WTC11 (cell line): Measurements from ENCODE around the gene RAB25. TPM values are rescaled to one million over a fixed set of nuclear protein-coding genes. Genes with fewer than 3 reads are reported as not detected.

ENCODE experiments used
- CBFB ChIP-seq: sonication (generic); formaldehyde crosslinking; IDR thresholded peaks from 2 replicates; pipeline ENCODE4 v1.8.1; 2022; ENCODE audit warnings: mild to moderate bottlenecking, low read depth, missing genetic modification reagents
- CREM ChIP-seq: sonication (generic); formaldehyde crosslinking; IDR thresholded peaks from 2 replicates; pipeline ENCODE4 v1.8.1; 2022; ENCODE audit warnings: mild to moderate bottlenecking, missing genetic modification reagents, moderate library complexity
- ESRRA ChIP-seq: sonication (generic); formaldehyde crosslinking; IDR thresholded peaks from 2 replicates; pipeline ENCODE4 v1.8.1; 2022; ENCODE audit warnings: mild to moderate bottlenecking, missing genetic modification reagents, borderline replicate concordance
- ETV6 ChIP-seq: sonication (generic); formaldehyde crosslinking; IDR thresholded peaks from 2 replicates; pipeline ENCODE4 v1.8.1; 2022; ENCODE audit warnings: mild to moderate bottlenecking, missing genetic modification reagents
- GABPB1 ChIP-seq: sonication (generic); formaldehyde crosslinking; IDR thresholded peaks from 2 replicates; pipeline ENCODE4 v1.8.1; 2023; ENCODE audit warnings: mild to moderate bottlenecking, missing genetic modification reagents
- HMGXB4 ChIP-seq: sonication (generic); formaldehyde crosslinking; IDR thresholded peaks from 2 replicates; pipeline ENCODE4 v1.8.1; 2023; ENCODE audit warnings: mild to moderate bottlenecking, moderate library complexity, missing genetic modification reagents
- MLX ChIP-seq: sonication (generic); formaldehyde crosslinking; IDR thresholded peaks from 2 replicates; pipeline ENCODE4 v1.8.1; 2023; ENCODE audit warnings: mild to moderate bottlenecking, missing genetic modification reagents, moderate library complexity
- NFE2L1 ChIP-seq: sonication (generic); formaldehyde crosslinking; IDR thresholded peaks from 2 replicates; pipeline ENCODE4 v1.8.1; 2023; ENCODE audit warnings: missing genetic modification reagents
- NR2C2 ChIP-seq: sonication (generic); formaldehyde crosslinking; IDR thresholded peaks from 2 replicates; pipeline ENCODE4 v1.8.0; 2022; ENCODE audit warnings: mild to moderate bottlenecking, missing genetic modification reagents
- NR3C1 ChIP-seq: sonication (generic); formaldehyde crosslinking; conservative IDR thresholded peaks from 2 replicates; pipeline ENCODE4 v1.8.1; 2023; ENCODE audit warnings: low read depth, mild to moderate bottlenecking, missing genetic modification reagents
- RELA ChIP-seq: sonication (generic); formaldehyde crosslinking; IDR thresholded peaks from 2 replicates; pipeline ENCODE4 v1.8.1; 2022; ENCODE audit warnings: missing genetic modification reagents, mild to moderate bottlenecking, borderline replicate concordance
- SMAD4 ChIP-seq: sonication (generic); formaldehyde crosslinking; IDR thresholded peaks from 2 replicates; pipeline ENCODE4 v1.8.0; 2022; ENCODE audit warnings: mild to moderate bottlenecking, missing genetic modification reagents
- TEAD4 ChIP-seq: sonication (generic); formaldehyde crosslinking; IDR thresholded peaks from 2 replicates; pipeline ENCODE4 v1.8.0; 2022; ENCODE audit warnings: mild to moderate bottlenecking, missing genetic modification reagents
- ZNF281 ChIP-seq: sonication (generic); formaldehyde crosslinking; IDR thresholded peaks from 2 replicates; pipeline ENCODE4 v1.8.0; 2023; ENCODE audit warnings: mild to moderate bottlenecking, missing genetic modification reagents
- total RNA-seq: library from RNA; stranded (reverse); gene quantifications from 3 replicates; pipeline ENCODE4 v1.2.3, GENCODE V29; 2021
- TF ChIP-seq, protein P1 (sequence below): sonication (generic); formaldehyde crosslinking; IDR thresholded peaks from 2 replicates; pipeline ENCODE4 v1.8.0; 2022; ENCODE audit warnings: missing genetic modification reagents
- TF ChIP-seq, protein P2 (sequence below): sonication (generic); formaldehyde crosslinking; IDR thresholded peaks from 2 replicates; pipeline ENCODE4 v1.8.0; 2022; ENCODE audit warnings: mild to moderate bottlenecking, missing genetic modification reagents
- TF ChIP-seq, protein P3 (sequence below): sonication (generic); formaldehyde crosslinking; IDR thresholded peaks from 2 replicates; pipeline ENCODE4 v1.8.1; 2023; ENCODE audit warnings: mild to moderate bottlenecking, missing genetic modification reagents
- TF ChIP-seq, protein P4 (sequence below): fragments of 250-450 bp; sonication (Bioruptor Pico); IDR thresholded peaks from 2 replicates; pipeline ENCODE4 v1.9.0; 2021; ENCODE audit warnings: mild to moderate bottlenecking
- TF ChIP-seq, protein P5 (sequence below): sonication (generic); formaldehyde crosslinking; IDR thresholded peaks from 2 replicates; pipeline ENCODE4 v1.8.0; 2023; ENCODE audit warnings: missing genetic modification reagents, mild to moderate bottlenecking, borderline replicate concordance

The RAB25 gene
- total RNA-seq, 1 experiment from 2014 or later, result 61.9 TPM

DNA sequence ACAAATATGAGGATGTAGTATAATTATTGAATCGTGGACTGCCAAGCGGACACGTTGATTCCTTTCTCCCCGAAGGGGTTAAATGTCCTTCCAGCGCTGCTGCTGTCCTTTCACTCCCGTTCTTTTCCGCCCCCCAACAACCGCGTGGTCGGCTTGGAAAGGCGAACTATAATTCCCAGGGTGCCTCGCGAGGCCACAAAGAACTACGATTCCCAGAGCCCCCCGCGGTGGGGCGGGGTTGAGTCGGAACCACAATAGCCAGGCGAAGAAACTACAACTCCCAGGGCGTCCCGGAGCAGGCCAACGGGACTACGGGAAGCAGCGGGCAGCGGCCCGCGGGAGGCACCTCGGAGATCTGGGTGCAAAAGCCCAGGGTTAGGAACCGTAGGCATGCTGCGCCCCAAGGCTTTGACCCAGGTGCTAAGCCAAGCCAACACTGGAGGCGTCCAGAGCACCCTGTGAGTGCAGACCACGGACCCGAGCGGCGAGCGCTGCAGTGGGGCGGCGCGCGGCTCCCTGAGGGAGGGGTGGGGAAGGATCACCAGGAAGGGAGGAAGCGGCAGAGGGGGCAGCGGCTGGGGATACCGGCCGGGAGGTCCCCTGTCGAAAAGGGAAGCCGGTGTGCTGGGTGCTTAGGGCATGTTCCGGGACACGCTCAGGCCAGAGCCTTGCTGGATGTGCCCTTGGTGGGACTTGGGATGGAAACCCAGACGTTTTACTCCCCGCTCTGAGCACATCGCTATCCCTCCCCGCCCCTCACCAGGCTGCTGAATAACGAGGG lies 6.3 kb upstream of the RAB25 start, which contains the start of gene LAMTOR2 (continued):
- TF ChIP-seq HMGXB4 (CRISPR knock-in tag), result 0 out of 2 replicates have a peak, but pooled peaks have one; percentile 42
- no peak for TF ChIP-seq TEAD4 (CRISPR knock-in tag)
- 0 out of 2 replicates have a peak, but pooled peaks have one; percentile 52 for TF ChIP-seq CREM (CRISPR knock-in tag)
- TF ChIP-seq, protein P1, sequence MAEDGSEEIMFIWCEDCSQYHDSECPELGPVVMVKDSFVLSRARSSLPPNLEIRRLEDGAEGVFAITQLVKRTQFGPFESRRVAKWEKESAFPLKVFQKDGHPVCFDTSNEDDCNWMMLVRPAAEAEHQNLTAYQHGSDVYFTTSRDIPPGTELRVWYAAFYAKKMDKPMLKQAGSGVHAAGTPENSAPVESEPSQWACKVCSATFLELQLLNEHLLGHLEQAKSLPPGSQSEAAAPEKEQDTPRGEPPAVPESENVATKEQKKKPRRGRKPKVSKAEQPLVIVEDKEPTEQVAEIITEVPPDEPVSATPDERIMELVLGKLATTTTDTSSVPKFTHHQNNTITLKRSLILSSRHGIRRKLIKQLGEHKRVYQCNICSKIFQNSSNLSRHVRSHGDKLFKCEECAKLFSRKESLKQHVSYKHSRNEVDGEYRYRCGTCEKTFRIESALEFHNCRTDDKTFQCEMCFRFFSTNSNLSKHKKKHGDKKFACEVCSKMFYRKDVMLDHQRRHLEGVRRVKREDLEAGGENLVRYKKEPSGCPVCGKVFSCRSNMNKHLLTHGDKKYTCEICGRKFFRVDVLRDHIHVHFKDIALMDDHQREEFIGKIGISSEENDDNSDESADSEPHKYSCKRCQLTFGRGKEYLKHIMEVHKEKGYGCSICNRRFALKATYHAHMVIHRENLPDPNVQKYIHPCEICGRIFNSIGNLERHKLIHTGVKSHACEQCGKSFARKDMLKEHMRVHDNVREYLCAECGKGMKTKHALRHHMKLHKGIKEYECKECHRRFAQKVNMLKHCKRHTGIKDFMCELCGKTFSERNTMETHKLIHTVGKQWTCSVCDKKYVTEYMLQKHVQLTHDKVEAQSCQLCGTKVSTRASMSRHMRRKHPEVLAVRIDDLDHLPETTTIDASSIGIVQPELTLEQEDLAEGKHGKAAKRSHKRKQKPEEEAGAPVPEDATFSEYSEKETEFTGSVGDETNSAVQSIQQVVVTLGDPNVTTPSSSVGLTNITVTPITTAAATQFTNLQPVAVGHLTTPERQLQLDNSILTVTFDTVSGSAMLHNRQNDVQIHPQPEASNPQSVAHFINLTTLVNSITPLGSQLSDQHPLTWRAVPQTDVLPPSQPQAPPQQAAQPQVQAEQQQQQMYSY, result no peak
- no peak for TF ChIP-seq MLX
- TF ChIP-seq, protein P2, sequence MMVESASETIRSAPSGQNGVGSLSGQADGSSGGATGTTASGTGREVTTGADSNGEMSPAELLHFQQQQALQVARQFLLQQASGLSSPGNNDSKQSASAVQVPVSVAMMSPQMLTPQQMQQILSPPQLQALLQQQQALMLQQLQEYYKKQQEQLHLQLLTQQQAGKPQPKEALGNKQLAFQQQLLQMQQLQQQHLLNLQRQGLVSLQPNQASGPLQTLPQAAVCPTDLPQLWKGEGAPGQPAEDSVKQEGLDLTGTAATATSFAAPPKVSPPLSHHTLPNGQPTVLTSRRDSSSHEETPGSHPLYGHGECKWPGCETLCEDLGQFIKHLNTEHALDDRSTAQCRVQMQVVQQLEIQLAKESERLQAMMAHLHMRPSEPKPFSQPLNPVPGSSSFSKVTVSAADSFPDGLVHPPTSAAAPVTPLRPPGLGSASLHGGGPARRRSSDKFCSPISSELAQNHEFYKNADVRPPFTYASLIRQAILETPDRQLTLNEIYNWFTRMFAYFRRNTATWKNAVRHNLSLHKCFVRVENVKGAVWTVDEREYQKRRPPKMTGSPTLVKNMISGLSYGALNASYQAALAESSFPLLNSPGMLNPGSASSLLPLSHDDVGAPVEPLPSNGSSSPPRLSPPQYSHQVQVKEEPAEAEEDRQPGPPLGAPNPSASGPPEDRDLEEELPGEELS (CRISPR knock-in tag), result peak; percentile 63; the same call in 1 of the 2 replicates
- TF ChIP-seq RELA (CRISPR knock-in tag), result no peak
- TF ChIP-seq CBFB (CRISPR knock-in tag), result 0 out of 2 replicates have a peak, but pooled peaks have one; percentile 23
- no peak for TF ChIP-seq ESRRA (CRISPR knock-in tag)
- TF ChIP-seq ETV6 (CRISPR knock-in tag), result 0 out of 2 replicates have a peak, but pooled peaks have one; percentile 14
- TF ChIP-seq, protein P3, sequence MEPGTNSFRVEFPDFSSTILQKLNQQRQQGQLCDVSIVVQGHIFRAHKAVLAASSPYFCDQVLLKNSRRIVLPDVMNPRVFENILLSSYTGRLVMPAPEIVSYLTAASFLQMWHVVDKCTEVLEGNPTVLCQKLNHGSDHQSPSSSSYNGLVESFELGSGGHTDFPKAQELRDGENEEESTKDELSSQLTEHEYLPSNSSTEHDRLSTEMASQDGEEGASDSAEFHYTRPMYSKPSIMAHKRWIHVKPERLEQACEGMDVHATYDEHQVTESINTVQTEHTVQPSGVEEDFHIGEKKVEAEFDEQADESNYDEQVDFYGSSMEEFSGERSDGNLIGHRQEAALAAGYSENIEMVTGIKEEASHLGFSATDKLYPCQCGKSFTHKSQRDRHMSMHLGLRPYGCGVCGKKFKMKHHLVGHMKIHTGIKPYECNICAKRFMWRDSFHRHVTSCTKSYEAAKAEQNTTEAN (CRISPR knock-in tag), result peak; percentile 75; the same call in 1 of the 2 replicates
- TF ChIP-seq, protein P4, sequence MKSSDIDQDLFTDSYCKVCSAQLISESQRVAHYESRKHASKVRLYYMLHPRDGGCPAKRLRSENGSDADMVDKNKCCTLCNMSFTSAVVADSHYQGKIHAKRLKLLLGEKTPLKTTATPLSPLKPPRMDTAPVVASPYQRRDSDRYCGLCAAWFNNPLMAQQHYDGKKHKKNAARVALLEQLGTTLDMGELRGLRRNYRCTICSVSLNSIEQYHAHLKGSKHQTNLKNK (CRISPR knock-in tag), result no peak
- TF ChIP-seq ZNF281, result no peak
- no peak for TF ChIP-seq NR3C1 (CRISPR knock-in tag)
- TF ChIP-seq, protein P5, sequence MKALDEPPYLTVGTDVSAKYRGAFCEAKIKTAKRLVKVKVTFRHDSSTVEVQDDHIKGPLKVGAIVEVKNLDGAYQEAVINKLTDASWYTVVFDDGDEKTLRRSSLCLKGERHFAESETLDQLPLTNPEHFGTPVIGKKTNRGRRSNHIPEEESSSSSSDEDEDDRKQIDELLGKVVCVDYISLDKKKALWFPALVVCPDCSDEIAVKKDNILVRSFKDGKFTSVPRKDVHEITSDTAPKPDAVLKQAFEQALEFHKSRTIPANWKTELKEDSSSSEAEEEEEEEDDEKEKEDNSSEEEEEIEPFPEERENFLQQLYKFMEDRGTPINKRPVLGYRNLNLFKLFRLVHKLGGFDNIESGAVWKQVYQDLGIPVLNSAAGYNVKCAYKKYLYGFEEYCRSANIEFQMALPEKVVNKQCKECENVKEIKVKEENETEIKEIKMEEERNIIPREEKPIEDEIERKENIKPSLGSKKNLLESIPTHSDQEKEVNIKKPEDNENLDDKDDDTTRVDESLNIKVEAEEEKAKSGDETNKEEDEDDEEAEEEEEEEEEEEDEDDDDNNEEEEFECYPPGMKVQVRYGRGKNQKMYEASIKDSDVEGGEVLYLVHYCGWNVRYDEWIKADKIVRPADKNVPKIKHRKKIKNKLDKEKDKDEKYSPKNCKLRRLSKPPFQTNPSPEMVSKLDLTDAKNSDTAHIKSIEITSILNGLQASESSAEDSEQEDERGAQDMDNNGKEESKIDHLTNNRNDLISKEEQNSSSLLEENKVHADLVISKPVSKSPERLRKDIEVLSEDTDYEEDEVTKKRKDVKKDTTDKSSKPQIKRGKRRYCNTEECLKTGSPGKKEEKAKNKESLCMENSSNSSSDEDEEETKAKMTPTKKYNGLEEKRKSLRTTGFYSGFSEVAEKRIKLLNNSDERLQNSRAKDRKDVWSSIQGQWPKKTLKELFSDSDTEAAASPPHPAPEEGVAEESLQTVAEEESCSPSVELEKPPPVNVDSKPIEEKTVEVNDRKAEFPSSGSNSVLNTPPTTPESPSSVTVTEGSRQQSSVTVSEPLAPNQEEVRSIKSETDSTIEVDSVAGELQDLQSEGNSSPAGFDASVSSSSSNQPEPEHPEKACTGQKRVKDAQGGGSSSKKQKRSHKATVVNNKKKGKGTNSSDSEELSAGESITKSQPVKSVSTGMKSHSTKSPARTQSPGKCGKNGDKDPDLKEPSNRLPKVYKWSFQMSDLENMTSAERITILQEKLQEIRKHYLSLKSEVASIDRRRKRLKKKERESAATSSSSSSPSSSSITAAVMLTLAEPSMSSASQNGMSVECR (CRISPR knock-in tag), result peak; percentile 41
- TF ChIP-seq NR2C2 (CRISPR knock-in tag), result no peak
- peak; percentile 74 for TF ChIP-seq GABPB1 (CRISPR knock-in tag)
- no peak for TF ChIP-seq NFE2L1
- TF ChIP-seq SMAD4, result no peak
